Measurements from ENCODE around the gene ENPEP. TPM values are rescaled to one million over a fixed set of nuclear protein-coding genes. Genes with fewer than 3 reads are reported as not detected.
"Not testable (repeated sequence)": the region's sequence is repeated elsewhere in the genome, so short reads cannot be mapped to it uniquely, and the experiment has no call there.

The ENPEP gene
- polyA plus RNA-seq, 1 experiment: 0.14 TPM

DNA sequence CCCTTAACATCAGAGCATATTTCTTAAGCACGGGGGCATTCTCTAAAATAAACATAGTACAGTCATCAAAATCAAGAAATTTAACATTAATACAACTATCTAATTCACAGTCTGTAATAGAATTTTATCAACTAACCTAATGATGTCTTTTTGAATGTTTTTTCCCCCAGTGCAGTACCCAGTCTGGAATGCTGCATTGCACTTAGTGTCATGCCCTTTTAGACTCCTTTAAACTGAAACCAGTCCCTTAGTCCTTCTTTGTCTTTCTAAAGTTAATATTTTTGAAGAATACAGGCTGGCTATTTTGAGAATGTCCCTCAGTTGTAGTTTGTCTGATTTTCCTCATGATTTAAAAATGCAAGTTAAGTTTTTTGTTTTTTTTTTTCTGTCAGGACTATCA, 9.5 kb downstream of the ENPEP start:
- no peak overlapping the region for H3K27ac ChIP-seq (ENCODE audit: low read depth, low read length)

DNA sequence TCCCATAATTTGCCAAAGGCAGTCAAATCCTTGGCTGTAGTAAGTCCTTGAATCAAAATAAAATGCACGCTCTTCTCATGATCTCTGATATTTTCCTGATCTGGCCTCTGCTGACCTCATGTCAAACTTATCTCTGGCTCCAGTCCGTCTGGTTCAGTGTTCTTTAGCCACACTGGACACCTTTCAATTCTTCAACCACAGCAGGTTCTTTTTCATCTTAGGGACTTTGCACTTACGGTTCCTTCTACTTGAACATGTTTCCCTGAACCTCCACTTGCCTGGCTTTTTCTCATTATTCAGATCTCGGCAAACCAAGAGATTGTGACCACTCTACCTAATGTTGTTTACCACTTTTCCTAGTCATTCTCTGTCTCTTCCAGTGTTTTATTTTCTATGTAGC, 10.3 kb downstream of the ENPEP start:
- CTCF ChIA-PET: no interaction called here
- no peak for DNase-seq (ENCODE audit: low read depth, low spot score)

More for the DNA sequence above, 9.5 kb downstream of the ENPEP start:
- Histone ChIP-seq H3K27me3 (ENCODE audit: control insufficient read depth, insufficient read depth, low read length) (no peaks in the 10 kb centered on the region), H3K4me3 (ENCODE audit: low read depth, low read length) (no peak overlapping the region), H3K9me3 (ENCODE audit: control insufficient read depth, insufficient read depth, low read length) (no peaks in the 10 kb centered on the region)
- CTCF ChIA-PET: interaction anchor here (2.7 kb wide), 1 partner anchor 24 kb away, joined by 7 read pairs; no protein-coding TSS in a partner anchor
- no peak for DNase-seq (ENCODE audit: low read depth, low spot score)
- TF ChIP-seq, protein P1, sequence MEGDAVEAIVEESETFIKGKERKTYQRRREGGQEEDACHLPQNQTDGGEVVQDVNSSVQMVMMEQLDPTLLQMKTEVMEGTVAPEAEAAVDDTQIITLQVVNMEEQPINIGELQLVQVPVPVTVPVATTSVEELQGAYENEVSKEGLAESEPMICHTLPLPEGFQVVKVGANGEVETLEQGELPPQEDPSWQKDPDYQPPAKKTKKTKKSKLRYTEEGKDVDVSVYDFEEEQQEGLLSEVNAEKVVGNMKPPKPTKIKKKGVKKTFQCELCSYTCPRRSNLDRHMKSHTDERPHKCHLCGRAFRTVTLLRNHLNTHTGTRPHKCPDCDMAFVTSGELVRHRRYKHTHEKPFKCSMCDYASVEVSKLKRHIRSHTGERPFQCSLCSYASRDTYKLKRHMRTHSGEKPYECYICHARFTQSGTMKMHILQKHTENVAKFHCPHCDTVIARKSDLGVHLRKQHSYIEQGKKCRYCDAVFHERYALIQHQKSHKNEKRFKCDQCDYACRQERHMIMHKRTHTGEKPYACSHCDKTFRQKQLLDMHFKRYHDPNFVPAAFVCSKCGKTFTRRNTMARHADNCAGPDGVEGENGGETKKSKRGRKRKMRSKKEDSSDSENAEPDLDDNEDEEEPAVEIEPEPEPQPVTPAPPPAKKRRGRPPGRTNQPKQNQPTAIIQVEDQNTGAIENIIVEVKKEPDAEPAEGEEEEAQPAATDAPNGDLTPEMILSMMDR (IDR thresholded peaks at IDR 0.05; ENCODE audit: low read depth, low read length): no peak
- POLR2A ChIA-PET: no interaction called here

DNA sequence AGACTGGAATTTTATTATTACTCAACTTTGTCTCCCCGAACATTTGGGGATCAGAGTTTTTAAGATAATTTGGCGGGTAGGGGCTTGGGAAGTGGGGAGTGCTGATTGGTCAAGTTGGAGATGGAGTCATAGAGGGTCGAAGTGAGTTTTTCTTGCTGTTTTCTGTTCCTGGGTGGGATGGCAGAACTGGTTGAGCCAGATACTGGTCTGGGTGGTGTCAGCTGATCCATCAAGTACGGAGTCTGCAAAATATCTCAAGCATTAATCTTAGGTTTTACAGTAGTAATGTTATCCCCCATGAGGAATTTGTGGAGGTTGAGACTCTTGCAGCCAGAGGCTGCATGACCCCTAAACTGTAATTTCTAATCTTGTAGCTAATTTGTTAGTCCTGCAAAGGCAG, 10.9 kb downstream of the ENPEP start:
- H3K27ac ChIP-seq (ENCODE audit: low read depth, low read length); H3K9me3 ChIP-seq (ENCODE audit: control insufficient read depth, insufficient read depth, low read length); POLR2A ChIA-PET; DNase-seq (ENCODE audit: low read depth, low spot score); H3K4me3 ChIP-seq (ENCODE audit: low read depth, low read length); H3K27me3 ChIP-seq (ENCODE audit: control insufficient read depth, insufficient read depth, low read length): not testable (repeated sequence)
- CTCF ChIA-PET: interaction anchor here (3.0 kb wide), 1 partner anchor 480 kb away, joined by 15 read pairs; no protein-coding TSS in a partner anchor

More for the DNA sequence above, 10.3 kb downstream of the ENPEP start:
- Histone ChIP-seq H3K27ac (ENCODE audit: low read depth, low read length) (no peak overlapping the region), H3K9me3 (ENCODE audit: control insufficient read depth, insufficient read depth, low read length) (no peaks in the 10 kb centered on the region), H3K27me3 (ENCODE audit: control insufficient read depth, insufficient read depth, low read length) (no peaks in the 10 kb centered on the region), H3K4me3 (ENCODE audit: low read depth, low read length) (no peak overlapping the region)
- POLR2A ChIA-PET: no interaction called here
- TF ChIP-seq, protein P1 (IDR thresholded peaks at IDR 0.05; ENCODE audit: low read depth, low read length): no peak

DNA sequence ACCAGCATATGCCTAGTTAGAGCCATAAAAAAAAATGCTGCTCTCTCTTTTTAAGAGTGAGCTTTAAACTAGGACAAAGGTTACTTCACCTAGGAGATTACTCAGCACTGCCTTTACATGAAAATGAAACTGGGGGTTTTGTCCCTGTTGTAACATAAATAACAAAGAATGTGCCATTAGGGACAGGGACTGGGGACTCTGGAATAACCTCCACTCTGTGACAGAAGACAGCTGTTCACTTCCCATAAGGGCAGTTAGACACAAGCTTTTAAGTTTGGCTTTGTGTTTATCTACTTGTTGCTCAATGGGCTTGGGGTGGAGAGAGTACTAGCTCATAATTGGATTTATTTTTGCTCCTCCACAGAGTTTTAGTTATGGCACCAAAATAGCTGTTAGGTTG, 11.9 kb downstream of the ENPEP start:
- POLR2A ChIA-PET: no interaction called here
- CTCF ChIA-PET: interaction anchor here (0.6 to 3.0 kb wide), 7 partner anchors 8 to 490 kb away, joined by 3 to 15 read pairs (median 5); no protein-coding TSS in a partner anchor
- no peaks in the 10 kb centered on the region for H3K27me3 ChIP-seq (ENCODE audit: control insufficient read depth, insufficient read depth, low read length)
- TF ChIP-seq, protein P1 (IDR thresholded peaks at IDR 0.05; ENCODE audit: low read depth, low read length): no peak
- H3K4me3 ChIP-seq (ENCODE audit: low read depth, low read length): no peak overlapping the region
- no peak for DNase-seq (ENCODE audit: low read depth, low spot score)
- no peaks in the 10 kb centered on the region for H3K9me3 ChIP-seq (ENCODE audit: control insufficient read depth, insufficient read depth, low read length)
- H3K27ac ChIP-seq (ENCODE audit: low read depth, low read length): no peak overlapping the region

DNA sequence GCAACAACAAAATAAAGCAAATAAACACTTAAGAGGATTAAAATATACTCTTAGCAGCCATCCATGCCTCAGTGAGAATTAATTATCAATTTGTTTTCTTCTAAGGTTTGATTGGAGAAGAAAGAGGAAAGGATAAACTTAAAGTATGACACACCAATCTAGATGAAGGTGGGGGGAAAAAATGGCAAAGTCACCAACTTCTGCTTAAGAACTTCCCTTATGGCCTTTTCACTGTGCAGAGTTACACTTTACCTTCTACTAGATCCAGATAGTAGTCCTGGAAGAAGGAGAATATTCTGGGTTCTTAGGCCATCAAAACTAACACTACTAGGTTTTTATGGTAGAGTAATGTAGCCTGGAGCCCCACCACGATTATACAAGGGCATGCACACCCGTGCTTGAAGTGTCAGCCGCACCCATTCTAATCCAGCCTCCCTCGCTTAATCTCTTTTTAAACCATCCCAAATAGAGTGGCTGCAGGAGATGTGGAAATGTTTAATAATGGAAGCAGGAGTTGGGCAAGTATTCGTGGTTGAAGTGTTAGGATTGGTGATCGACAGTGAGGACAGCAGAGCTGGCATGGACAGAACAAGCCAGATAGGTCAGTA, 14.1 kb downstream of the ENPEP start:
- no peak overlapping the region for H3K4me3 ChIP-seq (ENCODE audit: low read depth, low read length)
- no peak overlapping the region for H3K27ac ChIP-seq (ENCODE audit: low read depth, low read length)
- ChIA-PET POLR2A (no interaction called here), CTCF (no interaction called here)
- TF ChIP-seq, protein P1 (IDR thresholded peaks at IDR 0.05; ENCODE audit: low read depth, low read length): no peak
- H3K9me3 ChIP-seq (ENCODE audit: control insufficient read depth, insufficient read depth, low read length): no peaks in the 10 kb centered on the region
- no peaks in the 10 kb centered on the region for H3K27me3 ChIP-seq (ENCODE audit: control insufficient read depth, insufficient read depth, low read length)
- DNase-seq (ENCODE audit: low read depth, low spot score): no peak

Measured in AG04450 (cell line).